OCI-M2 (cell line): ENCODE data around the gene CST7.

Experiments used
- DNase-seq: peaks from one replicate; lab custom pipeline; 2025; ENCODE audit not compliant: unreplicated experiment; lab: John Stamatoyannopoulos, UW

CST7 gene

DNA sequence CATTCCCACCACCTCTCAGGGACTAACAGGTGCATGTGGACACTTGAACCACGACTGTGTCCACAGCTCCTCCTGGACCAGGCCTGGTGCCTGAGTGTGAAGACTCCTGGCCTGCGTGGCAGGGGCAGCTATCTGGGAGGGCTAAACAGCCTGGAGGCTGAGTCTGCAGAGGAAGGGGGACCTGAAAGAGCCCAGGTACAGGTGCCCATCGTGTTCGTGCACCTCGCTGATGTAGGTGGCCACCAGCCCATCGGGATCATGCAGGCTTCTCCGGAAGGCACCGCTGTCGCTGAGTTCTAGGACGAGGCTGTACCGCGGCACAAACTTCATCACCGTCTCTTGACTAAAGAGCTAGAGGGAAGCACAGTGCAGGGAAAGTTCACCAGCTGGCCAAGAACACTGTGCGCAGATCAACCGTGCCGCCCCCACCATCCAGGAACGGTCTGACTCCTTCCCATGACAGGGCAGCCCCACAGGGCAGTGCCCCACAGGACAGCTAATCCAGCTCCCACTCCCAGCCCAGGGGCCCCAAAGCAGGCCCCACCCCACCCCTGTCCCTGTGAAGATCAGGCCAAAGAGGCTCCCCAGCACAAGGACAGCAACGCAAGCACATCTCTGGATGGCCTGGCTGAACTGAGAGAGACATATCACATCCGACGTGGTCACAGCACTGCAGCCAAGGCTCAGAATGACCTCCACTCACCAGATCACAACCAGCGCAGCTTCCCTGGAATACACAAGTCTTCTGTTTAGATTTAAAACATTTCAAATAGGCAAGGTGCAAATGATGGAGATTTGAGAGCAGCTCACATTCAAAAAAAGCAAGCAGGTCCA, 14.8 kb downstream of the CST7 start:
- DNase-seq, result no peak

DNA sequence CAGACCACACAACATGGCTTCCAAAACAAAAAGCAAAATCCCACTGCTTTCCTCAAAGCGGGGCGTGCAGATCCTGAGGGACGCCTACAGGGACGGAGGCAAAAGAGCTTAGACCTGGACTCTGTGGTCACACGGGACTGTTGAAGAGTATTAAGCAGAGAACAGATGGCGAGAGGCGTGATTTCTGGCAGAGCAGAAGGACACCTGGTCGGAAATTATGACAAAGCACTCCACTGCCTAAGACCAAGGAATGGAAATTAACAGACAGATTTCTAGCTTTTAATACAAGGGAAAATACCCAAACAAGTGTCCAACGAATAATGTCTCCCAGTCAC, 15.4 kb downstream of the CST7 start:
- DNase-seq, result no peak

DNA sequence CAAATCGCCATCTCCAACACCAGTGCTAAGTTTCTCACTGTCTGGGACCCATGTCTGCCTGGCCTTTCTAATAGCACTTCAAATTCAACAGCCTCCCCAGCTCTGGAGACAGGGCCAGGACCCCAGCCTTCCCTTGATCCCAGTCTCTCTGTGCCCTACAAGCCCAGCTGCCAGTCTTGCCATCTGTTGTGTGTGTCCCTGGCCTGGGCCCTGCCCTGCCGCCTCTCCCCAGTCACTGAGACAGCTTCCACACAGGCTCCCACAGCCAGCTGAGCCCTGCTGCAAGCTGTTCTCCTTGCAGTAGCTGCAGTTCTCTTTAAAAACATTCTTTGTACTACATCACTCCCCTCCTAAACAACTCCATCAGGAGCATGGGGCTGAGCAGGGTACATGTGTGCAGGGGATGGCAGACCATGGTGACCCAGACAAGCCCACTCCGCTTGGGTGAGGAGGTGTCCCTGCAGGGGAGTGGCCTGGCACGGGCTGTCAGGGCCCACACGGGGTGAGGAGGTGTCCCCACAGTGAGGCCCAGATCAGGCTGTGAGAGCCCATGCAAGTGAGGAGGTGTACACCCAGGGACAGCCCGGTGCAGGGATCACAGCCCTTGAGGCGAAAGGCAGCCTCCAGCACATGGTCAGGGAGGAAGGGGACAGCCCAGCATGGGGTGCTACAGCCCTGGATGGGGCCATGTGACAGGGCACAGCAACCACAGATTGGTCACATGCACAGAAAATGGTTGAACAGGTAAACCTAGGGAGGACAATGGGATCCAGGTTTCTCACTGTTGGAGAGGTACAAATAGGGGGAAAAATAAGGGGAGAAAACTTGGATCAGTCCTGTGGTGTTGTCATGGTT, 16.2 kb downstream of the CST7 start:
- no peak for DNase-seq

DNA sequence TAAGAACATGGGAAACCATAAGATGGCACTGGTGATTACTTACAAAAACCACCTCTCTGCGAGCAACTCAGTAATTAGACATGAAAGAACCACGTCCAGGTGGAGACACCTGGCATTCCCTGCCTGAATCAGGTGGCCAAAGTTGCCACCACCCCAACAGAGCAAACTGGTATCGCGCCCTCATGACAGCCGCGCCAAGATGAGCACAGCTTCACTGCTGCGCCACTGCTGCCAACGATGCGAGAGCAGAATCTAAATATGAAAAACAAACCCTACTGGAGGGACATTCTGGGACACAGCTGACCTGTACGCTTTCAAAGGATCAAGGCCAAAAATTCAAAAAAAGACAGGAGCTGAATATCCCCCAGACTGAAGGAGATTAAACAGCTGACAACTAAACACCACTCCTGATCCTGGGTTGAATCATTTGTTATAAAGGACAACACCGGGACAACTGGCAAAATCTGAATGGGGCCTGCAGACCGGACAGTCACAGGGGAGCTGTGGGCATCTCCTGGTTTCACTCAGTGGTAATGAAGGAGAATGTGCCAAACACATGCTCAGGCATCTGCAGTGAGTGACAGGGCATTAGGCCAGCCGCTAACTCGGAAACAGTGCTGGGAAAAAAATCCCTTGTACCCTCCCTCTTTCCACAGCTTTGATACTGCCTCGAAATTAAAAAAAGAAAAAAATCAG, 17.4 kb downstream of the CST7 start:
- no peak for DNase-seq

DNA sequence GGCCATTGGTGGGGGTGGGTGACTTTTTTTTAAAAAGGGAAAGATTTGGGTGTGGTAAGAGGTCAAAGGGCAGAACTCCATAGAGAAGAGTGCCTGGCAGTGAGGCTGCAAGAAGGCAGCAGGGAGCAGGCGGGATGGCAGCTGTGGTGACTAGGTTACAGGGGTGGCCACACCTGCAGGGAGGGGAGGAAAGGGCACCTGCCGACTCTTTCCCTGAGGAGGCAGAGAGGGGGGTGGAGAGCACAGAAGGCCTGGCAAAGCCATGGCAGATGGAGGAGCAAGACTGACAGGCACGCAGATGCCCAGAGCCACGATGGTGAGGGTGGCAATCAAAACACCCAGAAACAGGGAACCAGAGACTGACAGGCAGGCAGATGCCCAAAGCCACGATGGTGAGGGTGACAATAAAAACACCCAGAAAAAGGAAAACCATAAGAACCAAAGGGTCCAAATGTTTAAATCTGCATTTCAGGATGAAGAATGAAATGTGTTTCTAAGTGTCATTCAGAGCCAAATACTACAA, 19.3 kb downstream of the CST7 start:
- DNase-seq, result no peak

DNA sequence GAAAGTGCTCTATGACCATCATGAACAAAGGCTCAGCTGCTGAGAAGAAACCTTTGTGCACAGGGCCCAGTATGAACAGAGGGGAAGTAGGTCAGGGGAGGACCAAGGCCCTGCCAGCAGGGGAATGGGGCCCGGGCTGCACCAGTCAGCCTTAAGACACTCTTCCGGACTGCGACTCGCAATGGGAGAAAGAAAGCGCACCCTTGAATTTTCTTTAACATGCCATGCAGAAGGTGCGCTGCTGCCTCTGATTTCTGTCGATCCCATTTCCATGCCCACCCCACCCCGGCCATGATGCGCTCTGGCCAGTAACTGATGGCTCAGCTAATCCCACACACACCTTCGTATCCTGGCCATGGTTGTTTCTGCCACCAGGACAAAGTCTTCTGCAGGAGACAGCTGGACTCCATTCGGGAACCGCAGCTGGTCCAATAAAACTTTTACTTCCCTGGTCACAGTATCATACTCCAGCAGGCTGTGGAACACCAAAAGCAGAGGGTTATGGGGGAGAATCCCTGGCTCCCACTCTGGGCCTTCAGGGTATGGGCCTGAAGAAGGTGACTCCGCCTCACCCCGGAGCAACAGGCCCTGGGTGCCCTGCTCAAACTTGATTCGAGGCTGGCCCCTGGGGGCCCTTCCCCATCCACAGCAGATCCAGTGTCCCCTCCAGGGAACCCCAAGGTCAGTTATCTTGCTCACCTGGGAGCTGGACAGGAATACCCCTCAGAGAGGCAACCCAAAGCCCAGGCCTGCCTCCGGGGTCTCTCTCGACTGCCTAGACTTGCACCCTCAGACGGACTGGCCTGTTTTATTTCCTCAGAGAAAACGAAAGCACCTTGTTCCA, 20.3 kb downstream of the CST7 start:
- DNase-seq, result no peak

DNA sequence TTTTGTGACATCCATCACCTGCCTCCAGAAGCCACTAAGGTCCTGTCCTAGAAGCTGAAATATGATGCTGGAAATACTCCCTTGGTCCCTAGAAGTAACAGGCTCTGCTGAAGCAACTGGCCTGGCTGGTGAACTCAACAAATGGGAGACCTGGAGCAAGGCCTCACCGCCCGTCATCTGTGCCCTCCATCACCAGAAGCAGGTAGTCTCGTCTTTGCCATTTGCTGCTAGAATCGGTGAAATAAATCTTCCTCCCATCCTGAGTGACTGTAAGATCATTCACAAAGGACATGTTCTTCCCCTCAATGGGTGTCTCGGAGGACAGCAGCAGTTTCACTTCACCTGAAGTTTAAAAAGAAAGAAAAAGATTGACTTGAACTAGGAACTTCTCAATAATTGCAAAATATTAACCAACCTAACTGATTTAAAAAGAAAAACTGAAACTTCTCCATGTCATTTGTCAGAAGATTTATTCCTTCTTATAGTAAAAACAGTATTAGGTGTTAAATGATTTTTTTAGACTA, 21.0 kb downstream of the CST7 start:
- DNase-seq, result no peak

DNA sequence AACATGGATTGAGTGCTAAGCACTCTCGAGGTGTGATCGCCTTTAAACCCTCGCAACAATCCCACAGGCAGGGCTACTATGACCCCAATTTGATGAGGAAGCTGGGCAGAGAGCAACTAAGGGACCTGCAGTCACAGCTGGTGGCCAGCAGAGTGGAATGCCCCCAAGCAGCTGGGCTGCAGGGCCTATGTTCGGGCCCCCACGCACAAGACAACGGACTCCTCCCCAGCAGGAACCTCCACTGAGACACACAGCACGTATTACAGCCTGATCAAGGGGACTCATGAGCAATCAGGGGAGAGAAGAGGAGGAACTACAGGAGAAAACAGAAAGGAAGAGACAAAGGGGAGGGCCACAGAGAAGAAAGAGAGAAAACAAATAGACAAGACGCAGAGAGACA, 21.7 kb downstream of the CST7 start:
- DNase-seq, result no peak

DNA sequence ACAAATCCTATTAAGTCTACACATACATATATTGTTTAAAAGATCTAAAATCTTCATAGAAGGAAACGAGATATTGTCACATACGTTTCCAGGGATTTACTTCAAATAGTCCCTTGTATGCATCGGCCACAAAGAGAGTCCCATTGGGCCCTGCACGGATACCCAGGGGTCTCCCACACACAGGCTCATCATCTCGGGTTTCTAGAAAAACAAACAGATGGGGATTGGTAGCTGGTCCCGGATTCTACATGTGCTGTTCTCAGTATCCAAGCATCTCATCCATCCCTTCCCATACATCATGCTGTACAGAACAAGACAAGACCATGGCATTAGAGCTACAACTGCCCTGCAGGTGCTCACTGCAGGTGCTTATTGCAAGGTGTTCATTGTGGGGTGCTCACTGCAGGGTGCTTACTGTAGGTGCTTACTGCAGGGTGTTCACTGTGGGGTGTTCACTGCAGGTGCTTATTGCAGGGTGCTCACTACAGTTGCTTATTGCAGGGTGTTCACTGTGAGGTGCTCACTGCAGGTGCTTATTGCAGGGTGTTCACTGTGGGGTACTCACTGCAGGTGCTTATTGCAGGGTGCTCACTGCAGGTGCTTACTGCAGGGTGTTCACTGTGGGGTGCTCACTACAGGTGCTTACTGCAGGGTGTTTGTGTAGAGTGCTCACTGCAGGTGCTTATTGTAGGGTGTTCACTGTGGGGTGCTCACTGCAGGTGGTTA, 22.5 kb downstream of the CST7 start:
- no peak for DNase-seq

DNA sequence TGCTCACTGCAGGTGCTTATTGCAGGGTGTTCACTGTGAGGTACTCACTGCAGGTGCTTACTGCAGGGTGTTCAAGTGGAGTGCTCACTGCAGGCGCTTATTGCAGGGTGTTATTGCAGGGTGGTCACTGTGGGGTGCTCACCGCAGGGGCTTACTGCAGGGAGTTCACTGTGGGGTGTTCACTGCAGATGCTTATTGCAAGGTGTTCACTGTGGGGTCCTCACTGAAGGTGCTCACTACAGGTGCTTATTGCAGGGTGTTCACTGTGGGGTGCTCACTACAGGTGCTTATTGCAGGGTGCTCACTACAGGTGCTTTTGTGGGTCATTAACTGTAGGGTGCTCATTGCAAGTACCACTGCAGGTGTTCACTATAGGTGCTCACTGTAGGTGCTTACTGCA, 23.3 kb downstream of the CST7 start:
- DNase-seq, result no peak

DNA sequence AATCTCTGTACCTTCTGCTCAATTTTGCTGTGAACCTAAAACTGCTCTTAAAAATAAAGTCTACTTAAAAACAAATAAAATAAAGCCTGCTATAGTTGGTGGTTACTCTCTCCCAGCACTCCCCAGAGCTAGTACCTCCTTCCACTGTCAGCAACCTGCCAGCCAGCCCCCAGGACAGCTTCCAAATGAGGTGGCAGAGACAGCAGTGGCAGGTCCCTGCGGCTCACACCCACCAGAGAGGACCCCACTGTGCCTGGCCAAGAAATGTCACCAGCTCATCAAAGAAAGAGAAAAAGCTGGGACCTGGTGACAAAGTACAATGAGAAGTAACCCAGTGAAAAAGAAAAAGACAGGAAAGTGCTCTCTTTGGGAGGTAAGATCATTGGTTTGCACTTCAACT, 28.3 kb downstream of the CST7 start:
- DNase-seq, result no peak

DNA sequence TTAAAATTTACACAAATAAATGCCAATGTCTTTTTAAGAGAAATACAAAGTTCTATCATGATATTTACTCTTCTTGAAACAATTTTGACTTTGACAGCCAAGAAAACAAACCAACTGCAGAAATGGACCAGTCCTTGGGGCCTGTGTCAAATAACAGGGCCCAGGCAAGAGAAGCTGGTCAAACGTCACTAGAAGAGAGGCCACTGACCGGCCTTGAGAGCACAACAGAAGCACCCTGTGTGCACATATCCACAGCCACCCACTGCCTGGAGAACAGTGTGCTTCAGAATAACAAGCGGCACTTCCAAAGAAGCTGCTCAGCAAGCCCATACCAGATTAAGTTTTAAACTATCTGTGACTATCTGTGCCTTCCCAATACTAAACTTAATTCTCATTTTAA, 28.7 kb downstream of the CST7 start:
- no peak for DNase-seq

DNA sequence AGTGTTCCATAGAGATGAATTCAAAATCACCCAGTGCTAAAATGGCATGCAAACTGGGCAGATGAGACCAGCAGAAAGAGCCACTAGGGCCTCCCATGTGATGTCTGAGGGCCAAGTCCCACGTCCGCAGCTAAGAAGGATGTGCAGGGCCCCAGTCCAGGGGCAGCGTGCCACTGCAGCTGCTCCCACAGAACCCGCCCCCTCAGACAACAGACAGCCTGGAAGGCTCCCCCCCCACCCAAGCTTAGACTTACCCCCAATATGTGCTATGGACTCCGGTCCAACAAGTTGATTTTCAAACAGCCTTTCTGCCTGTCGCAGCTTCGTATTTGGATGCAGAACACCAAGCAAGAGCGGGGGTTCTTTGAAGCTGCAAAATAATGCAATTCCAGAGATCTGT, 29.4 kb downstream of the CST7 start:
- no peak for DNase-seq

DNA sequence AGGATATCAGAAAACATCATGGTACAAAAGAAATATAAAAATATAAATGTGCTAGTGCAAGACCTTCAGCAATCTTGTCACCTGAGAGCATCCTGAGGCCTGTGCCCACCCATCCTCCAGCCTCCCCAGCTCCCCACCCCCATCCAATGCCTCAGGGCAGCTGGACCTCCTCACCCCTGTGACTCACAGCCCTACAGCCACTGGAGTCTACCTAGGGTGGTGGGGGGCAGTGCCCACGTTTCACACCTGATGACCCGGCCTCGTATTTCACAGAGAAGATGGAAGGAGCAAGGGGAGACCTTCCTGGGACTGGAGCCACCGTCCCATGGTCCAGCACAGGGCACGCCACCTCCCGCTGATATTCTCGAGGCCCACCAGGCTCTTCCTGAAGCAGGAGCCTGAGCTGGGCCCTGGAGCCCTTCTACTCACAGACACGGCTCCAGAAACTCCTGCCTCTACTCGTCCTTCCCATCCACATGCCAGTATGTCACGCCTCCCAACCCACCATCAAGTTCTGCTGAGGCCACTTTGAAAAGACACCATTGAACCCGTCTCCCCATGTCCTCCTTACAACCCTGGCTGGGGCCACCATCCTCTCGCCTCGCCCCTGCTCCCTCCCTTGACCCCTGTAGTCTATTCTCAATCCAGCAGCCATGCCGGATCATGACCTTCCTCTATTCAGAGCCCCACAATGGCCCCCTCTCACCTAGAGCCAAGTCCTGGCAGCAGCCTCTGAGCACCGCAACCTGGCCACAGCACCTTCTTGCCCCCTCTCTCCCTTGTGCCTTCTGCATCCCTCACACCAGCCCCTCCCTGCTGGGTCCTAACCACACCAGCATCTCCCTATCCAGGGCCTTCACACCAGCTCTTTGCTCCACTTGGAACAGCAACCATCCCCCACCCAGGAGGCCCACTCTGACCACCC, 30.2 kb downstream of the CST7 start:
- DNase-seq, result no peak

DNA sequence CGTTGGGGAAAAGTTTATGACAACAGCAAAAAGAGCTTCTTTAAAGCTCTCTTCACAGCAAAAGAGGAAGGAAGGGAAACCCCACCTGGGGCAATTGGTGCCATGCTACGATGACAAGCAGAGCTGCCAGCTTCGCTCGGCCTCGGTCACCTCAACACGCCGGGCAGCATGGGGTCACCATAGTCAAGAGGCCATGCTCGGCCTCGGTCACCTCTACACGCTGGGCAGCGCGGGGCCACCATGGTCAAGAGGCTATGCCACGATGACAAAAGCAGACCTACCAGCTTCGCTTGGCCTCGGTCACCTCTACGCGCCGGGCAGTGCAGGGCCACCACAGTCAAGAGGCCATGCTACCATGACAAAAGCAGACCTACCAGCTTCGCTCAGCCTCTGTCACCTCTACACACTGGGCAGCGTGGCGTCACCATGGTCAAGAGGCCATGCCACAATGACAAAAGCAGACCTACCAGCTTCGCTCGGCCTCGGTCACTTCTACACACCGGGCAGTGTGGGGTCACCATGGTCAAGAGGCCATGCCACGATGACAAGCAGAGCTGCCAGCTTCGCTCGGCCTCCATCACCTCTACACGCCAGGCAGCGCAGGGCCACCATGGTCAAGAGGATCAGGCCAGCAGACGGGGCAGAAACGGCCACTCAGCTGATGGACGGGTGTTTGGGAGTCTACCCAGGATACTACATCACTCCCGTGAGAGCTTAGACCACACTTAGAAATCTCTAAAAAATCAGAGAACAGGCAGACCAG, 31.4 kb downstream of the CST7 start:
- no peak for DNase-seq

DNA sequence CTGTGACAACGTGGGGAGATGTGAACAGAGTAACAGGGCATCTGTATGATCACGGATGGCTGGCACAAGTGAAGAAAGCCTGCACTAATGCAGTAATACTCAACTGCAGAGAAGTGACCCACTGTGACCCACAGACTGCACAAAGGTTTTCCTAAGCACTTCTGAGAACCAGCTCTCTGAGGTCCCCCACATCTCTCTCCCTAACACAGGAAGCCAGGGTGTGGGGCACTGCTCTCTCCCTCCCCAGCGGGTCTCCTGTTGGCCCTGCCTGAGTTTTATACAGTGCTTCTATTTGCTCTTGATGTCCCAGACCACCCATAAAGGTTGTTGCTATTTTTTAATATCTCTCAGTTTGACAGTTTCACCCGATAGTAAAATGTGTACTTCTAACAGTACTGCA, 32.2 kb downstream of the CST7 start:
- DNase-seq, result no peak

DNA sequence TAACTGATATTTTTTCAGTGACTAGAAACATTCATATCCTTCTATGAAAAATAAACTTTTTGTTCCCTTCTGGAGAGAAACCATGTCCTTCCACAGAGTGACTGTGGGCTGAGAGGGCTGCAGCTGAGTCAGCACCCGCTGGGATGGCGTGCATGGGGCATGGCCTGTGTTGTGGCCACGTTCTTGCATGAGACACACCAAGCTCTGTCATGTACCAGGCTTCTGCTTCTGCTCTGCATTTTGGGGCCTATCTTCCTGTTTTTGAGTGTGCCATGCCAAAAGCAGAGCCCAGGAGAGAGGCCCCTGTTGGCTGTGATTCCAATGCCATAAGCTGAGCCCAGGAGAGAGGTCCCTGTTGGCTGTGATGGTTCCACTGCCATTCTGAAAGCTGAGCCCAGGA, 32.7 kb downstream of the CST7 start:
- no peak for DNase-seq

DNA sequence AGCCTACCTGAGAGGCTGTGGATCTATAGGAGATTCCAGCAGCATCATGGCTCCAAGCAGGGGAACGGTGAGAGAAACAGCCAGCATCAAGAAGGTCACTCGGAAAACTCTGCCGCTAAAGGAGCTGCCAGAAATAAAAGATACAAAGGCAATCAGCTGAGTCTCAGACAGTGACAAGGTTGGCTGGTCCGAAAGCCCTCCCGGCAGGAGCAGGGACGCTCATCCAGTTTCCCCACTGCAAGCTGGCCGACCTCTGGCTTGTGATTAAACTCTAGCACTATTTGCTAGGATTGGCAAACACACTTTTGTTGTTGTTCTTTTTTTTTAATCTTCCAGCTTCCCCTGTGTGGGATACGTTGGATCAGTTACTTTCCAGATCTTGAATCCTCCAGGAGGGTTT, 34.8 kb downstream of the CST7 start:
- DNase-seq, result no peak
